ENCODE results near the gene ABCB9.

DNA sequence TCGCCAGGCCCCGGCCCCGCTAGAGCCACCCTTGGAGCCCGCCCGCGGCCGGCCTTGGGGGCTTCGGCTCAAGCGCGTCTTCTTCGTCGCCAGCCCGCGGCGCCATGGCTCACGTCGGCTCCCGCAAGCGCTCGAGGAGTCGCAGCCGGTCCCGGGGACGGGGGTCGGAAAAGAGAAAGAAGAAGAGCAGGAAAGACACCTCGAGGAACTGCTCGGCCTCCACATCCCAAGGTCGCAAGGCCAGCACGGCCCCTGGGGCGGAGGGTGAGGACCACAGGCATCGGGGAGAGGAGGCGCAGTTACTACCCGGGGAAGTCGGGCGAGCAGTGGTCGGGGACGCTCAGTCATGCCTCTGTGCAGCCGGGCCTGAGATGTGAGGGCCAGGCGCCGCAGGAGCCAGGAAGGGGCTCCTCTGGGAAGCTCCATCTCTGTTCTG is 14.8 kb upstream of the ABCB9 start:
- TF ChIP-seq, protein P1, sequence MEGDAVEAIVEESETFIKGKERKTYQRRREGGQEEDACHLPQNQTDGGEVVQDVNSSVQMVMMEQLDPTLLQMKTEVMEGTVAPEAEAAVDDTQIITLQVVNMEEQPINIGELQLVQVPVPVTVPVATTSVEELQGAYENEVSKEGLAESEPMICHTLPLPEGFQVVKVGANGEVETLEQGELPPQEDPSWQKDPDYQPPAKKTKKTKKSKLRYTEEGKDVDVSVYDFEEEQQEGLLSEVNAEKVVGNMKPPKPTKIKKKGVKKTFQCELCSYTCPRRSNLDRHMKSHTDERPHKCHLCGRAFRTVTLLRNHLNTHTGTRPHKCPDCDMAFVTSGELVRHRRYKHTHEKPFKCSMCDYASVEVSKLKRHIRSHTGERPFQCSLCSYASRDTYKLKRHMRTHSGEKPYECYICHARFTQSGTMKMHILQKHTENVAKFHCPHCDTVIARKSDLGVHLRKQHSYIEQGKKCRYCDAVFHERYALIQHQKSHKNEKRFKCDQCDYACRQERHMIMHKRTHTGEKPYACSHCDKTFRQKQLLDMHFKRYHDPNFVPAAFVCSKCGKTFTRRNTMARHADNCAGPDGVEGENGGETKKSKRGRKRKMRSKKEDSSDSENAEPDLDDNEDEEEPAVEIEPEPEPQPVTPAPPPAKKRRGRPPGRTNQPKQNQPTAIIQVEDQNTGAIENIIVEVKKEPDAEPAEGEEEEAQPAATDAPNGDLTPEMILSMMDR (IDR thresholded peaks at IDR 0.05), result no peak
- no peak for TF ChIP-seq POLR2A (IDR thresholded peaks at IDR 0.05)

Measured in upper lobe of left lung (tissue), 4 donors.